Natural killer cell treated with Interleukin-12 subunit alpha and Interleukin-12 subunit beta and Interleukin-15 and Interleukin-18, amount 100 ng/mL, for 72 hours (primary cell): ENCODE measurements around the gene HYAL3. TPM values are rescaled to one million over a fixed set of nuclear protein-coding genes. Genes with fewer than 3 reads are reported as not detected.

Source experiments
- ATAC-seq, 2 donors: fragments of 150-1000 bp; cut with Tn5 transposase in 1 of 2; sonication (Bioruptor Pico), chemical (Tn5 transposase) in 1 of 2; 2 replicates each; pipeline ENCODE4 v1.10.0; 2021
- DNase-seq: peaks from one replicate; pipeline ENCODE4 v3.0.0; 2022; ENCODE audit warnings: low spot score
- H3K27ac Mint-ChIP-seq, 2 donors: 1 replicate in 1 of 2; 2 replicates in 1 of 2; pipeline ENCODE4 v1.8.0; 2022; ENCODE audit warnings: mixed read lengths in 2 of 2, mild to moderate bottlenecking in 1 of 2, moderate library complexity in 1 of 2
- H3K27me3 Mint-ChIP-seq, 2 donors: 1 replicate in 1 of 2; 2 replicates in 1 of 2; pipeline ENCODE4 v1.8.0; 2022; ENCODE audit warnings: mixed read lengths in 2 of 2
- H3K36me3 Mint-ChIP-seq: one replicate; pipeline ENCODE4 v1.8.0; 2022; ENCODE audit warnings: mixed read lengths
- H3K4me1 Mint-ChIP-seq, 2 donors: 1 replicate in 1 of 2; 2 replicates in 1 of 2; pipeline ENCODE4 v1.8.0; 2022; ENCODE audit warnings: low read depth in 2 of 2, mixed read lengths in 2 of 2, mild to moderate bottlenecking in 1 of 2
- H3K4me3 Mint-ChIP-seq: one replicate; pipeline ENCODE4 v1.8.0; 2022; ENCODE audit warnings: mixed read lengths
- H3K9me3 Mint-ChIP-seq: 2 replicates; pipeline ENCODE4 v1.8.0; 2022; ENCODE audit warnings: mixed read lengths
- total RNA-seq, 2 donors: library from RNA; stranded (reverse); gene quantifications; one replicate each; pipeline ENCODE4 v1.2.3, GENCODE V29; 2022

HYAL3 gene
- total RNA-seq, 2 donors from 2014 or later, result 5.5 to 5.6 TPM

GRCh38 chr3:50270422-50271224 lies 28.6 kb downstream of the HYAL3 start:
- H3K4me1 Mint-ChIP-seq, result peaks cover 16 to 17% of the 10 kb centered on the region in 2 donors
- H3K27me3 Mint-ChIP-seq, result peaks cover 15 to 19% of the 10 kb centered on the region in 2 donors
- no peaks in the 10 kb centered on the region for H3K36me3 Mint-ChIP-seq
- H3K27ac Mint-ChIP-seq, result no peak overlapping the region
- no peak for ATAC-seq
- H3K4me3 Mint-ChIP-seq, result no peak overlapping the region
- no peak for DNase-seq
- H3K9me3 Mint-ChIP-seq, result no peaks in the 10 kb centered on the region

DNA sequence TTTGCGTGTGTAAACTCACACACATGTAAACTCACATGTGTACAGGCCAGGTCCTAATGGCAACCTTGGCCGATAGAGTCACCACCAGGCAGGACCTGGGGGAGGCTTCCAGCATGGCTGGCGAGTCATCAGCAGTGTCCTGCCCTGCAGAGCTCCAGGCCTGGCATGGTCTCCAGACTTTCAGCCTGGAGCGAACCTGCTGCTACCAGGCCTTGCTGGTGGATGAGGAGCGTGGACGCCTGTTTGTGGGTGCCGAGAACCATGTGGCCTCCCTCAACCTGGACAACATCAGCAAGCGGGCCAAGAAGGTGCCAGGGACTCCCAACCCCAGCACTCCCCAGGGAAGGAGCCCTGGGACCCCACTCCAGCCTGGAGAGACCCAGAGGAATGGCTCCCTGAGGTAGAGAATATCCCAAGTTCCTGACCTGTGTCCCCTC lies 29.2 kb downstream of the HYAL3 start:
- Mint-ChIP-seq H3K4me3 (no peak overlapping the region), H3K36me3 (no peaks in the 10 kb centered on the region), H3K27ac (no peak overlapping the region), H3K9me3 (no peaks in the 10 kb centered on the region), H3K4me1 (peaks cover 13 to 16% of the 10 kb centered on the region in 2 donors), H3K27me3 (peaks cover 12 to 14% of the 10 kb centered on the region in 2 donors)
- DNase-seq (no peak), ATAC-seq (no peak)

DNA sequence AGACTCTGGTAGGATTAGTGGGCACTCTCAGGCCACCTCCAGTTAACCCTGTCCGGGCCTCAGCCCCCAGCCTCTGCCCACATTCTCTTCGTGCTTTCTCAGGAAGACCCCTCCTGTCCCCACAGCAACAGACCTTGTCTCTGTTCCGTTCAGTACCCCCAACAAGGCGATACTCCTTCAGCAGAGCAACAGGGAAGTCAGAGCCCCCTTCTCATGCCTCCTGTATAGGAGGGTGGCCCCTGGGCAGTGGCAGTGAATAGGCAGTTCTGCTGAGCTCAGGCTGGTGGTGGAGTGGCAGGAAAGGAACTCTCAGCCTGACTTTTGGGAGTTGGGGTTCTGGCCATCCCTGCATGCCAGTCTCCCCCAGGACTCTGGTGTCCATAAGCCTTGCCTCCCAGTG lies 29.7 kb downstream of the HYAL3 start:
- Mint-ChIP-seq H3K36me3 (no peaks in the 10 kb centered on the region), H3K27ac (no peak overlapping the region), H3K27me3 (peaks cover 10 to 12% of the 10 kb centered on the region in 2 donors), H3K9me3 (no peaks in the 10 kb centered on the region), H3K4me1 (peaks cover 11 to 13% of the 10 kb centered on the region in 2 donors), H3K4me3 (no peak overlapping the region)
- no peak for DNase-seq
- no peak for ATAC-seq

GRCh38 chr3:50268703-50269451 lies 30.3 kb downstream of the HYAL3 start, which contains the start of gene SEMA3B:
TSS of gene SEMA3B (plus strand) at chr3:50269147. CDS start at chr3:50269241, 94 bp downstream.
- peaks cover 5 to 7% of the 10 kb centered on the region in 2 donors for H3K27me3 Mint-ChIP-seq
- no peaks in the 10 kb centered on the region for H3K9me3 Mint-ChIP-seq
- DNase-seq (no peak), ATAC-seq (no peak)
- H3K36me3 Mint-ChIP-seq, result no peaks in the 10 kb centered on the region
- H3K4me3 Mint-ChIP-seq, result no peak within 1 kb of the TSS
- H3K27ac Mint-ChIP-seq, result no peak within 1 kb of the TSS
- peaks cover 6 to 11% of the 10 kb centered on the region in 2 donors for H3K4me1 Mint-ChIP-seq

DNA sequence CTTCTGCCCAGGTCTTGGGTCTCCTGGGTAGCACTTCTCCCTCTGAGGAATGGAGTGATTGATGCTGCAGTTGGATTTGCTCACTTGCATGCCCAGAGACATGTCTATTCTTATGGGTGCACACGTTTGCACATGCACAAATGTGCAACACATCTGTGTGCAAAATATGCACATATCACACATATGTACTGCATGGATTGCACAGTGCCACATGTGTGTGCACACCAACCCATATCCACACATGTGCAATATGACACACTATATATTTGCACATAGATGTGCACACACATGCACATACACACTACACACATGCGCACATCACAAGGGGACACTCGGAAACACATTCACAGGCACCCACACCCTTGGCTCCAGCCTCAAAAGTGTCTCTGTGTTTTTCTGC lies 30.9 kb downstream of the HYAL3 start:
- H3K36me3 Mint-ChIP-seq, result no peaks in the 10 kb centered on the region

GRCh38 chr3:50267280-50267913 lies 31.8 kb downstream of the HYAL3 start:
- peaks cover 0 to 2% of the 10 kb centered on the region in 2 donors for H3K27me3 Mint-ChIP-seq
- no peaks in the 10 kb centered on the region for H3K36me3 Mint-ChIP-seq
- no peak overlapping the region for H3K27ac Mint-ChIP-seq
- no peak overlapping the region for H3K4me3 Mint-ChIP-seq
- DNase-seq (no peak), ATAC-seq (no peak)
- no peaks in the 10 kb centered on the region for H3K9me3 Mint-ChIP-seq
- peaks cover 0 to 6% of the 10 kb centered on the region in 2 donors for H3K4me1 Mint-ChIP-seq

More for the DNA sequence above, 30.9 kb downstream of the HYAL3 start:
- Mint-ChIP-seq H3K4me3 (no peak overlapping the region), H3K9me3 (no peaks in the 10 kb centered on the region), H3K27ac (no peak overlapping the region), H3K4me1 (peaks cover 6 to 11% of the 10 kb centered on the region in 2 donors), H3K27me3 (peaks cover 5 to 6% of the 10 kb centered on the region in 2 donors)
- DNase-seq, result no peak
- no peak for ATAC-seq

- no peak overlapping the region for H3K27ac Mint-ChIP-seq
- peaks cover 0 to 2% of the 10 kb centered on the region in 2 donors for H3K27me3 Mint-ChIP-seq
- DNase-seq (no peak), ATAC-seq (no peak)
- H3K4me3 Mint-ChIP-seq, result no peak overlapping the region
- no peaks in the 10 kb centered on the region for H3K9me3 Mint-ChIP-seq
- H3K36me3 Mint-ChIP-seq, result no peaks in the 10 kb centered on the region
- H3K4me1 Mint-ChIP-seq, result peaks cover 0 to 6% of the 10 kb centered on the region in 2 donors
Observed at GRCh38 chr3:50266836-50267235, 32.4 kb downstream of the HYAL3 start.

- Mint-ChIP-seq H3K36me3 (no peaks in the 10 kb centered on the region), H3K27ac (no peak overlapping the region), H3K27me3 (peaks cover 0 to 2% of the 10 kb centered on the region in 2 donors), H3K9me3 (no peaks in the 10 kb centered on the region), H3K4me1 (peaks cover 0 to 2% of the 10 kb centered on the region in 2 donors), H3K4me3 (no peak overlapping the region)
- no peak for DNase-seq
- ATAC-seq, result no peak
Observed at GRCh38 chr3:50266017-50266416, 33.2 kb downstream of the HYAL3 start.

DNA sequence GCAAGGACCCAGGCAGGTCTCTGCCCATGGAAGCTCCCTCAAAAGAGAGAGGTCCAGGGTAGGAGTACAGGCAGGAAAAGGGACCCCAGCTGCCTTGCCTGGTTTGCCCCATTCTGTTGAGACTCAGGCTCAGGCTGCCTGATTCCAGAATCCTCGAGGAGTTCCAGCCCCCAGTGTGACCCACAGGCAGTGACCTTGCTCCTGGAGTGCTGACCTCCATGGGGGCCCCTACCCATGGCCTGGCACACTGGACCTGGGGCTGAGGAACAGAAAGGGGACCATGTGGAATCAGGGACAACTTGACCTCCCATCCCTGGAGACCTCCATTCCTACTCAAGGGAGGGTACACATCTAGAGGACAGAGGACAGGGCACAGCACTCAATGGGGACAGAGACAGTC lies 33.6 kb downstream of the HYAL3 start:
- no peak for ATAC-seq
- no peak overlapping the region for H3K27ac Mint-ChIP-seq
- DNase-seq, result no peak
- H3K36me3 Mint-ChIP-seq, result no peaks in the 10 kb centered on the region
- no peaks in the 10 kb centered on the region for H3K9me3 Mint-ChIP-seq
- peaks cover 0 to 2% of the 10 kb centered on the region in 2 donors for H3K27me3 Mint-ChIP-seq
- H3K4me3 Mint-ChIP-seq, result no peak overlapping the region
- peaks cover 0 to 2% of the 10 kb centered on the region in 2 donors for H3K4me1 Mint-ChIP-seq

DNA sequence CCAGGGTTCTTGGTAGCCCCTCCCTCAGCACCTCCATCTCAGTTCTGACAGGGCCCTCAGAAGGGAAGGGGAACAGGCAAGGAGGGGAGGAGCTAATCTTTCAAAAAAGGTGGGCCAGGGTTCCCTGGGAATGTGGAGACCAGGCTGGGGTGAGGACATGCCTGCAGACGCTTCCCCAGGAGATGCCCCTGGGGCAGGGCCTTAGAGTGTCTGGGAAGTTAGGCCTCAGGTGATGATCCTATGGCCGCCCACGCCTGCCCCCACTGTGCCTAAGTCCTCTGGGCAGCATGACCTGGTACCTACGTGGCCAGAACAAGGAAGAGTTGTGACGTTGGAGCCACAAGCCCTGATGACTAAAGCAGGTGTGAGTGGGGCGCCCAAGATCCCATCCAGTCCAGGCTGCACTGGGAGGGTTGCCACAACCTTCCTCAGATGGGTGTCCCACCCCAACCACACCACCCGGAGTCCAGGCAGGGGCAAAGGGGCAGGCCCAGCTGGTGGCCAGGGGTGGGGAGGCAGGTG lies 34.2 kb downstream of the HYAL3 start:
- no peaks in the 10 kb centered on the region for H3K9me3 Mint-ChIP-seq
- H3K27me3 Mint-ChIP-seq, result peaks cover 0 to 2% of the 10 kb centered on the region in 2 donors
- no peak overlapping the region for H3K27ac Mint-ChIP-seq
- DNase-seq (no peak), ATAC-seq (no peak)
- no peak overlapping the region for H3K4me3 Mint-ChIP-seq
- peaks cover 0 to 2% of the 10 kb centered on the region in 2 donors for H3K4me1 Mint-ChIP-seq
- no peaks in the 10 kb centered on the region for H3K36me3 Mint-ChIP-seq

DNA sequence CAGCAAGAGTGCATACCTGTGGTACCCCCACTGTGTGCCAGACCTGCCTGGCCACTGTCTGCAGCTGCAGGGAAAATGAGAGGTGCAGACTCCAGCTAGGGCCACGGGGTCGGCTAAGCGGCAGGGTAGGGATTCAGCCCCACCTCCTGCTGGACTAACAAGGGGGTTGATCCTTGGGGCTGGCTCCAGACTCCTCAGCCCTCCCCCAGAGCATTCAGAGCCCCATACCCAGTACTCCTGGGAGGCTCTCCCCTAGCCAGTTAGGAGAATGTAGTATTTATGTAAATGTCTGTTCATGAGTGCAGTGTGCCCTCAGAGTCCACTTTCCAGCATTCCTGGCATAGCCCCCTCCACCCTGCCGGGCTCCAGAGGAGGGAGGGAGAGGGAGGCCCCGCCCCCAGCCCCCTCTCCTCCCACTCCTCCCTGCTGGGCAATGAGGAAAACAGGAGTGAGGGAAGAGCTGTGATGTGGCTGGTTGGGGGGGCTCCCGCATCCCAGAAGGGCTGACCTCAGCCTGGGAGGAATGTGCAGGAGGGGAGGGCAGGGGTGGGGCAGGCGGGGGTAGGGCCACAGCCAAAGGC lies 34.7 kb downstream of the HYAL3 start:
- Mint-ChIP-seq H3K36me3 (no peaks in the 10 kb centered on the region), H3K4me1 (peaks cover 4 to 6% of the 10 kb centered on the region in 2 donors), H3K27me3 (peaks cover 0 to 2% of the 10 kb centered on the region in 2 donors), H3K27ac (no peak overlapping the region), H3K9me3 (no peaks in the 10 kb centered on the region), H3K4me3 (no peak overlapping the region)
- DNase-seq (no peak), ATAC-seq (no peak)

DNA sequence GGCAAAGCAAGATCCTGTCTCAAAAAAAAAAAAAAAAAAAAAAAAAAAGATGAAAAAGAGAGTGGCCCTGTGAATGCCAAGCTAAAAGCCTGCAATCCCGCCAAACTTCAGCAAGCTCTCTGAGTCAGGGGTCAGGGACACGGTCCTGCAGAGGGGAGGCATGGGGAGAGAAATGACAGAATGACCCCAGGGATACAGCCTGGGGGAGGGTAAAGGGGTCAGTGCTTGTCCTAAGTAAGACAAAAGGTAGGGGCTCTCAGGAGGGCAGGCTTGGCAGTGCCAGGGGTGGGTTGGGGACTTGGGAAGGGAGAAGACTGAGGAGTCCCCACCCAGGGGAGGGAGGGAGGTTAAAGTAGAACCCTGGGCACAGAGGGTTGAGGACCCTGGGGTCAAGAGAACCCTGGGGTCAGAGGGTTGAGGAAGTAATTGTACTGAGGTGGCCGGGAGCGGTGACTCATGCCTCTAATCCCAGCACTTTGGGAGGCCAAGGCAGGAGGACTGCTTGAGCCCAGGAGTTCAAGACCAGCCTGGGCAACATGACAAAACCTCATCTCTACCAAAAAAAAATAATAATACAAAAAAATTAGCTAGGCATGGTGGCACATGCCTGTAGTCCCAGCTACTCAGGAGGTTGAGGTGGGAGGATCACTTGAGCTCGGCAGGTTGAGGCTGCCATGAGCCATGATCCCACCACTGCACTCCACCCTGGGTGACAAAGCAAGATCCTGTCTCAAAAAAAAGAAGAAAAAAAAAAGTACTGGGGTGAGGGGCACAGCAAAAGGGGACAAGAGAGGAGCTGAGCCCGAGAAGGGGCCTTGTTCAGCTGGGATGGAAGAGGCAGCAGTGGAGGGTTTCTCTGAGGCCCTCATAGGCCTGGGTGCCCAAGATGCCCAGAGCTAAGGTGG lies 35.5 kb downstream of the HYAL3 start:
- no peaks in the 10 kb centered on the region for H3K36me3 Mint-ChIP-seq
- no peaks in the 10 kb centered on the region for H3K9me3 Mint-ChIP-seq
- DNase-seq (no peak), ATAC-seq (no peak)
- peaks cover 0 to 2% of the 10 kb centered on the region in 2 donors for H3K27me3 Mint-ChIP-seq
- no peak overlapping the region for H3K27ac Mint-ChIP-seq
- H3K4me3 Mint-ChIP-seq, result no peak overlapping the region
- H3K4me1 Mint-ChIP-seq, result peaks cover 4 to 6% of the 10 kb centered on the region in 2 donors
